GM12891 (cell line): Measurements from ENCODE around the gene UMAD1.

ENCODE experiments used
- POLR2A ChIP-seq: IDR thresholded peaks from 2 replicates; pipeline ENCODE4 v1.6.1; 2011; ENCODE audit warnings: low read depth, low read length, control low read depth
- POLR2AphosphoS5 ChIP-seq: IDR thresholded peaks from 2 replicates; pipeline ENCODE4 v1.6.1; 2011; ENCODE audit warnings: low read depth, low read length, control low read depth
- TAF1 ChIP-seq: IDR thresholded peaks from 2 replicates; pipeline ENCODE4 v1.6.1; 2011; ENCODE audit warnings: low read depth, low read length, control low read depth

DNA sequence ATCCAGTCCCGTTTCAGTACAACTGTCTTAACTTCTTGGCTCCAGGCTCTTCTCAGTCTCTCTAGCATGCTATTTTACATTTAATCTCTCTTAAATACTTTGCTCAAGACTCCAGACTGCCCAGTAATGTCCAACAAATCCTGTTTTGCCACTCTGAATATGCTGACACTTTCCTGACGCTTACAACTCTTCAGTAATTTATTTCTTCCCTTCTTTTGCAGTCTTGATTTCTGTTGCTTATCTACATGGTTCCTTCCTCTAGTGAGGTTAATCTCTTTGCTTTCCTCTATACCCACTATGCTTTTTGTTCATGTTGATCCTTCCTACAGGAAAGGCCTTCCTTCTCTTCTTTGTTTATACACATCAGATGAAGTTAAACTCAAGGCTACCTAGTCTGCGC, 23.7 kb downstream of the UMAD1 start:
- no peak for TF ChIP-seq POLR2A
- no peak for TF ChIP-seq POLR2AphosphoS5
- TF ChIP-seq TAF1, result no peak
